Fibroblast of skin of left quadriceps (primary cell): ENCODE results near the gene CPM.
"Not testable (repeated sequence)": the region's sequence is repeated elsewhere in the genome, so short reads cannot be mapped to it uniquely, and the experiment has no call there.

Source experiments
- DNase-seq, 2 experiments: peaks; one replicate each; pipeline ENCODE4 v3.0.0-alpha.2; 2013; ENCODE audit warnings: low read depth in 2 of 2

CPM gene

GRCh38 chr12:68851592-68852306 lies 81.2 kb downstream of the CPM start:
- no peak for DNase-seq

DNA sequence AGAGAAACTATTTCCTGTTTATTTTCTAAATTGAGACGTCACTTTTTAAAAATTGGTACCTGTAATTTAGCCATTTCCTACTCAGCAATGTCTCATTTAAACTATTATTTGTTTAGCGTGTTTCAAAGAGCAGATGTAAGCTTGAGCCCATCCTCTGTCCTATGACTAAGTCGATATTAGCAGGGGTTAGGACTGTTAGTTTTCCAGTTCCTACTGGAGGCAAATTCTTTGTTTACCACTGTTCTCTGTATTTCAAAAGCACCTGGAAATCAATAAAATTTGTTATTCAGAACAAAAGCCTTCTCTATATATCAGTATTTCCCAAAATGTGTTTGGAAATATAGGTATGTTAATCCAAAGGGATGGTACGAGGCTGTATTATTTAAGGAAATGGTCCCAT lies 82.6 kb downstream of the CPM start:
- DNase-seq, result no peak

GRCh38 chr12:68846811-68847210 lies 86.2 kb downstream of the CPM start:
- DNase-seq, result no peak

DNA sequence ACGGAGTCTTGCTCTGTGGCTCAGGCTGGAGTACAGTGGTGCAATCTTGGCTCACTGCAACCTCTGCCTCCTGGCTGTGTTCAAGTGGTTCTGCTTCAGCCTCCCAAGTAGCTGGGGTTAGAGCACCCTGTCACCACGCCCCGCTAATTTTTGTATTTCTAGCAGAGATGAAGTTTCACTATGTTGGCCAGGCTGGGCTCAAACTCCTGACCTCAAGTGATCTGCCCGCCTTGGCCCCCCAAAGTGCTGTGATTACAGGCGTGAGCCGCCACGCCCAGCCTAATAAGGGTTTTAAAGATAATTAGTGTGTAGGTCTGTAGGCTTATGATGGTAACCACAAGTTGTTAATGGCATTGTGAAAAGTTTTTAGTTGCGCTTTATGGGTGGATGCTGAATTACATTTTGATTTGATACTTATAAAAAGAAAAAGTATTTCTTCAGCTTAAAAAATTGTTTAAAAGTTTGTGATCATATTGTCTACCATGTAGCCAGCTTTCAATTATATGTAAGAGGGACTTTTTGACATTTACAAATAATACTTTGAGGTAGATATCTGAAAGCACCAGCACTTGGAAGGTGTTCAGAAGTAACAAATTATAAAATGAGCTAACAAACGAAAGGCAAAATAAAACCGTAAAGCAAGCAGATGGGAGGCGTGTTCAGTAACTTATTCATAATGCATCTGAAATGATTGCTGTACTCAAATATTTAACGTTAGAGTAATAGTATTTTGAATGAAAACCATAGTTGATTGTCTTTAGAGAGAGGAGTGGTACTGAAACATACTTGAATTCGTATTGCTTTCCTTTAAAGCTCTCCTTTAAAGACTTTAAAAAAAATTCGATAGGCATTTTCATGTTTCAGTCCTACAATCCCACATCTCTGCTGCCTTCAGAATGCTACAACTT lies 87.9 kb downstream of the CPM start:
- DNase-seq, result no peak

DNA sequence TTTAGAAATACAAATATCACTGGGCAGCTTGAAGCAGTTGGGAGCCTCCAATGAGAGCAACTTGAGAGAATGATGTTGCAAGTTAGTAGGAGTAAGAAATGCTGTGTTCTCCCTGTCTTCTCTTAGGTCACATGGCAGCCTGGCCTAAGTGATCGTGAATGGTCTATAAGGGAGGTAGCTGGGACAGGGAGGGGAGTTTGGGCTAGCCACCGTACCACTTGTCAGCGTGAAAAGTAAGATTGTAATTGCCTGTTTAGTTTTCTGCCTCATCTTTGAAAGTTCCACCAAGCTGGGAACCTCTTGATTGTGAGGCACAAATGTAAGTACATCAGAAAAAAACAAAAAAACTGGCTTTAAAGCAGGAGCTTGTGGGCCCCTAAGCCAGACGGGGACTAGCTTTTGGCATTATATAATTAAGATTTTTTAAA lies 88.6 kb downstream of the CPM start:
- DNase-seq, result no peak

DNA sequence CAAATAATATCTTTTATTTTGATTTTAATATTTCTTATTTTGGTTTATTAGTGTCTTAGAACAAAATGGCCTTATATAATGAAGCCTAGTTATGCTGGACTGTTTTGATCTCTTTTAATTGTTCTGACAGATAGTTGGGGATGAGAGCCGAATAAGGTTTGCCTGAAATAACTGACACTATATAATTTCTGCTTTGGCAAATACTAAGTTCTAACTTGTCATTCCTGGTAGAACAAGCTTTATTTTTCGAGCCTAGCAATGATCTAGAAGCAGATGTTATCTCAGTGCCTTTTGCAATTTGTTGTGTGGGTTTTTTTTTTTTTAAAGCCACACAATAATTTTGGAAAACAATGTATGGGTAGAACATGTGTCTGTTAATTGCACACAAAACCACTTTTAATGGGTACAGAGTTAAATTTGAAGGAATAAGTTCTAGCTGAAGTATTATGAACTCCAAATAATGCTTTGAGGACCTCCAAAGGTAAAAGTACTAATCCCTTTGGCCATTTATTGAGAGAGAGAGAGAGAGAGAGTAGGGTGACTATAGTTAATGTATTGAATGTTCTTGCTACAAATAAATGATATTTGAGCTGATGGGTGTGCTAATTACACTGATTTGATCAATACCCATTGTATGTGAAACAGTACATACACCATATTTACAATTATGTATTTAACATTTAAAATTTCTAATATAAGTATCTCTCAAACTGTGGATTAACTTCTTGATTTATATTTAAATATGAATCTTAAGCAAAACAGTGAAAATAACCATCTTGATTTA lies 90.0 kb downstream of the CPM start:
- DNase-seq, result no peak

DNA sequence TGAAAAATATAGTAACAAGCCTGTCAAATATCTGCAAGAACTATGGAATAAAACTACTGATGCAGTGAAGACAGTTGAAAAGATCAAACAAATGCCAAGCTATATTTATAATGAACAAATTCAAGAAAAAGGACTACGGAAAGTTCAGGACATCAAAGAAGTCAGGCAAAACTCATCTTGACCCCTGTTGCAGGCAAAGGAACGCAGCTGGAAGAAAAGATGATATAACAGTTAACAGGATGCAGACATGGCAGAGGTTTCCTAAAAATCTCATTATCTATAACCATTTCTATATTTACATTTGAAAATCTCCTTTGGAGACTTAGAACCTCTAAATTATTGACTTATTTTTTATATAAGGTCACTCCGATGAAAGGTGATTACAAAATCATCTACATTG lies 90.8 kb downstream of the CPM start:
- DNase-seq, result no peak

- no peak for DNase-seq
These were observed 91.3 kb downstream of the CPM start for GRCh38 chr12:68841717-68842116.

DNA sequence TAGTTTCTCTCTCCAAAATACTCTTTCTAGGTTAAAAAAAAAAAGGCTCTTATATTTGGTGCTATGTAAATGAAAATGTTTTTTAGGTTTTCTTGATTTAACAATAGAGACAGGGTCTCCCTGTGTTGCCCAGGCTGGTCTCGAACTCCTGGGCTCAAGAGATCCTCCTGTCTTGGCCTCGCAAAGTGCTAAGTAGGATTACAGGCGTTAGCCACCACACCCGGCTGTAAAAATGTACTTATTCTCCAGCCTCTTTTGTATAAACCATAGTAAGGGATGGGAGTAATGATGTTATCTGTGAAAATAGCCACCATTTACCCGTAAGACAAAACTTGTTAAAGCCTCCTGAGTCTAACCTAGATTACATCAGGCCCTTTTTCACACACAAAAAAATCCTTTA lies 91.8 kb downstream of the CPM start:
- not testable (repeated sequence) for DNase-seq

DNA sequence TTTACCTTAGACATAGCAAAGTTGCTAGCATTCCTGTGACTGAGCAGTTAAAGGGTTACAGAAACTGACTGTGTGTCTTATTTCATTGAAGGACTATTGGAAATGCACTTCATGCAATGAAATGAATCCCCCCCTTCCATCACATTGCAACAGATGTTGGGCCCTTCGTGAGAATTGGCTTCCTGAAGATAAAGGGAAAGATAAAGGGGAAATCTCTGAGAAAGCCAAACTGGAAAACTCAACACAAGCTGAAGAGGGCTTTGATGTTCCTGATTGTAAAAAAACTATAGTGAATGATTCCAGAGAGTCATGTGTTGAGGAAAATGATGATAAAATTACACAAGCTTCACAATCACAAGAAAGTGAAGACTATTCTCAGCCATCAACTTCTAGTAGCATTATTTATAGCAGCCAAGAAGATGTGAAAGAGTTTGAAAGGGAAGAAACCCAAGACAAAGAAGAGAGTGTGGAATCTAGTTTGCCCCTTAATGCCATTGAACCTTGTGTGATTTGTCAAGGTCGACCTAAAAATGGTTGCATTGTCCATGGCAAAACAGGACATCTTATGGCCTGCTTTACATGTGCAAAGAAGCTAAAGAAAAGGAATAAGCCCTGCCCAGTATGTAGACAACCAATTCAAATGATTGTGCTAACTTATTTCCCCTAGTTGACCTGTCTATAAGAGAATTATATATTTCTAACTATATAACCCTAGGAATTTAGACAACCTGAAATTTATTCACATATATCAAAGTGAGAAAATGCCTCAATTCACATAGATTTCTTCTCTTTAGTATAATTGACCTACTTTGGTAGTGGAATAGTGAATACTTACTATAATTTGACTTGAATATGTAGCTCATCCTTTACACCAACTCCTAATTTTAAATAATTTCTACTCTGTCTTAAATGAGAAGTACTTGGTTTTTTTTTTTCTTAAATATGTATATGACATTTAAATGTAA lies 93.5 kb downstream of the CPM start:
- no peak for DNase-seq

- DNase-seq, result no peak
These were observed 94.7 kb downstream of the CPM start for GRCh38 chr12:68838046-68838886.

DNA sequence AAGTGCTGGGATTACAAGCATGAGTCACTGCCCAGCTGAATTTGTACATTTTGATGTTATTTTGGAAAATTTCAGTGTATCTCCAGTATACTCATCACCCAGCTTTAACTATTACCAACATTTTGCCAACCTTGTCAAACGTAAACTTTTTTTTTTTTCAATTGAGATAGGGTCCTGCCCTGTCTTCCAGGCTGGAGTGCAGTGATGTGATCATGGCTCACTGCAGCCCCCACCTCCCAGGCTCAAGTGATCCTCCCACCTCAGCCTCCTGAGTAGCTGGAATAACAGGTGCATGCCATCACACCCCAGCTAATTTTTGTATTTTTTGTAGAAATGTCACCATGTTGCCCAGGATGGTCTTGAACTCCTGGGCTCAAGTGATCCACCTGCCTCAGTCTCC lies 95.8 kb downstream of the CPM start:
- DNase-seq, result no peak

DNA sequence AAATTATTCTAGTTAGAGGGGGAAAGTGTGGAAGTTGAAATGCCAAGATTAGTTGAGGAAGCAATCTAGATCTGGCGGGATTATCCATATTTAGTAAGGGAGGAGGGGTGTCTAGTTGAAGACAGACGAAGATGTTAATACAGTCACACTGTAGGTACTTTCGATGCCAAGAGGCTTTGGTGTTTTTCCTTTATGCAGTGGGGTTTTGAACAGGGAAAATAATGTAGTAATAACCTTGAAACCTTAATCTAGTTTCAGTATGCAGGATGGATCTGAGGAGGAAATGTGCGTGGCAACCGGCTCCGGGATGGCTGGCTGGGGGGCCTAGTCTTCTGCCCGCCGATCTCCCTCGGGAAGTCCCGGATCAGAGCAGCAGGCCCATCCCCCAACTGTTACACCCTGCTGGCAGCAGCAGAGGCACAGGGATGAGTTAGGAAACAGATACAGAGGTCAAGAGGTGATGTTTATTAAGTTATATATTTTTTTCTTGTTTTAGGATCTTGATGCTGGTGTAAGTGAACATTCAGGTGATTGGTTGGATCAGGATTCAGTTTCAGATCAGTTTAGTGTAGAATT lies 97.5 kb downstream of the CPM start:
- DNase-seq, result no peak

DNA sequence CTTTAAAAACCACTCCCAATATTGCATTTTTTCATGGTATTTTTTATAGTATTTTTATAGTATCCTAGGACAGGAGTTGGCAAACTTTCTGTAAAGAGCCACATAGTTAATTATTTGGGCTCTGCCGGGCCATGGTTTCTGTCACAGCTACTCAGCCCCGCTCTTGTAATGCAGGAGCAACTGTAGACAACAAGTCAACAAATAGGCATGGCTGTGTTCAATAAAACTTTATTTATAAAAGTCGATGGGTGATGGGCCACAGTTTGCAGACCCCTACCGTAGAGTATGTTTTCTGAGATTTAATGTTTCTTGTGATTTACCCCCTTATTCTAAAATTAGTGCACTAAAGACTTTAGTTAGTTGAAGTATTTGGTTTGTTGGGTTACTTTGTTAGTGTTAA lies 99.5 kb downstream of the CPM start:
- no peak for DNase-seq

- DNase-seq, result no peak
These were observed 100.5 kb downstream of the CPM start for GRCh38 chr12:68832504-68832867.

DNA sequence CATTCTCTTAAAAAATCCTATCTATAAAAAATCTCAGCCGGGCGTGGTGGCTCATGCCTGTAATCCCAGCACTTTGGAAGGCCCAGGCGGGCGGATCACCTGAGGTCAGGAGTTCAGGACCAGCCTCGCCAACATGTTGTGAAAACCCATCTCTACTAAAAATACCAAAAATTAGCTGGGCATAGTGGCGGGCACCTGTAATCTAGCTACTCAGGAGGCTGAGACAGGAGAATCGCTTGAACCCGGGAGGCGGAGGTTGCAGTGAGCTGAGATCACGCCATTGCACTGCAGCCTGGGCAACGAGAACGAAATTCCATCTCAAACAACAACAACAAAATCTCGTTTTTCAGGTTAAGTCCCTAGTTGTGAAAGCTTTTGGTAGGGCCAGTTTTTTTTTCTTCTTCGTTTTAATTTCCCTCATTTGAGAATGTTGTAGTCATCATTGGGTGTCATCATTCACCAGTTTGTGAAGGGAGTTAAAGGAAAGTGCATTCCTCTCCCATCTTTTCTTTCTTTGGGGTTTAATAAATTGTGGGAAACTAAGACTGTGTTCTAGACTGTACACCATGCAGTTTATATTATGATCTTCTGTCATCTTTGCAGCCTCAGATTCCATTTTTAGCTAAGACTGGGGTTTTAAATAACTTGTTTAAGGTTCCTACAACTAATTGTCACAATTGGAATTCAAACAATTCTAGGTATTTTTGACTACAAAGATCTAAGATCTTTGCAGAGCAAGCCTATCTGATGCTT lies 101.0 kb downstream of the CPM start:
- no peak for DNase-seq

DNA sequence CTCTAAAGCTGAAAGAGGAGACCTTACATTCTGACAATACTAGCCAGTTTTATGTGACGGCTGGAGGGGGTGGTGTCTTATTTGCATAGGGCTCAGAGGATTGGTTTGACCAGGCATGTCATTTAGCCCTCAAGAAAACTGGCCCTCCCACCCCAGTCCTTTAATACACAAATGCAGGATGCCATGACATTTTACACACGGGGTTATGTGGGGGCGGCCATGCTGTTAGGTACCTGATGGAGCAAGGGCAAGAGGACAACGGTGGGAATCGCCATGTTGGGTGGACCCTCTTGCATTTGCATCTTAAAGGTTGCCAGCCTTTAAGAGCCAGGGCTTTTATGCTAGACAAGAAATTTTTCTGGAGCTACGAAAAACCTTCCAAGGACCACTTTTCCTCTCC lies 101.7 kb downstream of the CPM start:
- DNase-seq, result no peak

- DNase-seq, result no peak
These were observed 104.3 kb downstream of the CPM start for GRCh38 chr12:68828672-68829068.
